Measurements from ENCODE around the gene KIAA0513. TPM values are rescaled to one million over a fixed set of nuclear protein-coding genes. Genes with fewer than 3 reads are reported as not detected.
A peak's percentile ranks its signal among the peaks of the same experiment; 100 is the strongest.

KIAA0513 gene
- total RNA-seq (2014; rRNA removed; shearing (Covaris generic); ENCODE audit: low replicate concordance): 0.97 and 1.6 TPM in 2 replicates

- Histone ChIP-seq H3K27ac (ENCODE audit: low read length) (no peak within 1 kb of the TSS), H3K27me3 (ENCODE audit: low read length) (no peaks in the 10 kb centered on the region), H2AFZ (ENCODE audit: low read length) (peak within 1 kb of the TSS; percentile 93), H3K36me3 (ENCODE audit: insufficient read depth, low read length) (no peaks in the 10 kb centered on the region), H3K4me3 (ENCODE audit: low read length) (peak within 1 kb of the TSS; percentile 80), H3K9me2 (replicated peaks; ENCODE audit: insufficient read depth, low read length) (no peaks in the 10 kb centered on the region), H4K20me1 (ENCODE audit: insufficient read depth, low read depth, low read length) (no peaks in the 10 kb centered on the region), H3K9ac (ENCODE audit: low read length) (peak within 1 kb of the TSS; percentile 80), H3K4me1 (ENCODE audit: low read length) (peaks cover 18% of the 10 kb centered on the region), H3K79me2 (ENCODE audit: low read length) (no peaks in the 10 kb centered on the region), H3K9me3 (ENCODE audit: low read length) (no peaks in the 10 kb centered on the region), H3K4me2 (ENCODE audit: low read depth, low read length, poor library complexity, severe bottlenecking) (peak within 1 kb of the TSS; percentile 95)
- DNase-seq: peak; percentile 98
These were observed at the start of gene KIAA0513 for GRCh38 chr16:85027349-85027957. Gene KIAA0513, plus strand, starts transcription at chr16:85027795. Its CDS starts 39,277 bp downstream, at chr16:85067072.

- Histone ChIP-seq H3K9ac (ENCODE audit: low read length) (no peak overlapping the region), H3K79me2 (ENCODE audit: low read length) (0 out of 2 replicates have a peak, but pooled peaks cover 3% of the 10 kb centered on the region), H3K27ac (ENCODE audit: low read length) (no peak overlapping the region), H4K20me1 (ENCODE audit: insufficient read depth, low read depth, low read length) (no peaks in the 10 kb centered on the region; the same call in 1 of the 2 replicates), H3K9me3 (ENCODE audit: low read length) (no peaks in the 10 kb centered on the region), H3K4me3 (ENCODE audit: low read length) (no peak overlapping the region), H3K36me3 (ENCODE audit: insufficient read depth, low read length) (peaks cover 10% of the 10 kb centered on the region; the same call in 1 of the 2 replicates), H3K27me3 (ENCODE audit: low read length) (no peaks in the 10 kb centered on the region), H3K4me1 (ENCODE audit: low read length) (no peaks in the 10 kb centered on the region), H2AFZ (ENCODE audit: low read length) (no peak overlapping the region), H3K9me2 (replicated peaks; ENCODE audit: insufficient read depth, low read length) (no peaks in the 10 kb centered on the region), H3K4me2 (ENCODE audit: low read depth, low read length, poor library complexity, severe bottlenecking) (no peak overlapping the region)
- DNase-seq: no peak
These were observed 48.1 kb upstream of the KIAA0513 start for GRCh38 chr16:84979516-84979915.

- Histone ChIP-seq H3K27ac (ENCODE audit: low read length) (no peak overlapping the region), H3K9me3 (ENCODE audit: low read length) (no peaks in the 10 kb centered on the region), H3K4me3 (ENCODE audit: low read length) (no peak overlapping the region), H3K4me2 (ENCODE audit: low read depth, low read length, poor library complexity, severe bottlenecking) (no peak overlapping the region), H3K9ac (ENCODE audit: low read length) (no peak overlapping the region), H3K9me2 (replicated peaks; ENCODE audit: insufficient read depth, low read length) (no peaks in the 10 kb centered on the region), H3K79me2 (ENCODE audit: low read length) (peaks cover 26% of the 10 kb centered on the region), H3K4me1 (ENCODE audit: low read length) (no peaks in the 10 kb centered on the region), H3K36me3 (ENCODE audit: insufficient read depth, low read length) (peaks cover 6% of the 10 kb centered on the region; the same call in 1 of the 2 replicates), H2AFZ (ENCODE audit: low read length) (no peak overlapping the region), H3K27me3 (ENCODE audit: low read length) (no peaks in the 10 kb centered on the region), H4K20me1 (ENCODE audit: insufficient read depth, low read depth, low read length) (peaks cover 3% of the 10 kb centered on the region; the same call in 1 of the 2 replicates)
- DNase-seq: no peak
These were observed 45.2 kb upstream of the KIAA0513 start for GRCh38 chr16:84982434-84982833.

GRCh38 chr16:84985079-84986065, 42.2 kb upstream of the KIAA0513 start:
- no peaks in the 10 kb centered on the region for H3K4me1 ChIP-seq (ENCODE audit: low read length)
- H3K9me2 ChIP-seq (replicated peaks; ENCODE audit: insufficient read depth, low read length): no peaks in the 10 kb centered on the region
- peaks cover 10% of the 10 kb centered on the region; the same call in 1 of the 2 replicates for H3K36me3 ChIP-seq (ENCODE audit: insufficient read depth, low read length)
- H3K4me2 ChIP-seq (ENCODE audit: low read depth, low read length, poor library complexity, severe bottlenecking): no peak overlapping the region
- H3K27me3 ChIP-seq (ENCODE audit: low read length): no peaks in the 10 kb centered on the region
- peaks cover 3% of the 10 kb centered on the region; the same call in 1 of the 2 replicates for H4K20me1 ChIP-seq (ENCODE audit: insufficient read depth, low read depth, low read length)
- H3K27ac ChIP-seq (ENCODE audit: low read length): no peak overlapping the region
- no peak overlapping the region for H3K4me3 ChIP-seq (ENCODE audit: low read length)
- H2AFZ ChIP-seq (ENCODE audit: low read length): no peak overlapping the region
- H3K9me3 ChIP-seq (ENCODE audit: low read length): no peaks in the 10 kb centered on the region
- H3K9ac ChIP-seq (ENCODE audit: low read length): no peak overlapping the region
- DNase-seq: no peak
- peaks cover 33% of the 10 kb centered on the region for H3K79me2 ChIP-seq (ENCODE audit: low read length)

GRCh38 chr16:84986102-84986501, 41.5 kb upstream of the KIAA0513 start:
- DNase-seq: no peak
- H3K9me2 ChIP-seq (replicated peaks; ENCODE audit: insufficient read depth, low read length): no peaks in the 10 kb centered on the region
- H4K20me1 ChIP-seq (ENCODE audit: insufficient read depth, low read depth, low read length): peaks cover 3% of the 10 kb centered on the region; the same call in 1 of the 2 replicates
- H3K4me1 ChIP-seq (ENCODE audit: low read length): no peaks in the 10 kb centered on the region
- H3K9me3 ChIP-seq (ENCODE audit: low read length): no peaks in the 10 kb centered on the region
- no peak overlapping the region for H2AFZ ChIP-seq (ENCODE audit: low read length)
- H3K4me2 ChIP-seq (ENCODE audit: low read depth, low read length, poor library complexity, severe bottlenecking): no peak overlapping the region
- no peak overlapping the region for H3K4me3 ChIP-seq (ENCODE audit: low read length)
- no peaks in the 10 kb centered on the region for H3K27me3 ChIP-seq (ENCODE audit: low read length)
- peaks cover 10% of the 10 kb centered on the region; the same call in 1 of the 2 replicates for H3K36me3 ChIP-seq (ENCODE audit: insufficient read depth, low read length)
- H3K27ac ChIP-seq (ENCODE audit: low read length): no peak overlapping the region
- no peak overlapping the region for H3K9ac ChIP-seq (ENCODE audit: low read length)
- H3K79me2 ChIP-seq (ENCODE audit: low read length): peaks cover 37% of the 10 kb centered on the region

GRCh38 chr16:84986879-84987278, 40.7 kb upstream of the KIAA0513 start:
- Histone ChIP-seq H3K9me3 (ENCODE audit: low read length) (no peaks in the 10 kb centered on the region), H3K9me2 (replicated peaks; ENCODE audit: insufficient read depth, low read length) (no peaks in the 10 kb centered on the region), H3K27ac (ENCODE audit: low read length) (no peak overlapping the region), H3K4me1 (ENCODE audit: low read length) (no peaks in the 10 kb centered on the region), H4K20me1 (ENCODE audit: insufficient read depth, low read depth, low read length) (peaks cover 3% of the 10 kb centered on the region; the same call in 1 of the 2 replicates), H3K79me2 (ENCODE audit: low read length) (peaks cover 37% of the 10 kb centered on the region), H3K4me2 (ENCODE audit: low read depth, low read length, poor library complexity, severe bottlenecking) (no peak overlapping the region), H2AFZ (ENCODE audit: low read length) (no peak overlapping the region), H3K27me3 (ENCODE audit: low read length) (no peaks in the 10 kb centered on the region), H3K36me3 (ENCODE audit: insufficient read depth, low read length) (peaks cover 7% of the 10 kb centered on the region; the same call in 1 of the 2 replicates), H3K9ac (ENCODE audit: low read length) (no peak overlapping the region), H3K4me3 (ENCODE audit: low read length) (no peak overlapping the region)
- DNase-seq: no peak

- no peak overlapping the region for H3K27ac ChIP-seq (ENCODE audit: low read length)
- H3K4me2 ChIP-seq (ENCODE audit: low read depth, low read length, poor library complexity, severe bottlenecking): no peak overlapping the region
- no peak overlapping the region for H2AFZ ChIP-seq (ENCODE audit: low read length)
- H3K4me1 ChIP-seq (ENCODE audit: low read length): no peaks in the 10 kb centered on the region
- peaks cover 3% of the 10 kb centered on the region; the same call in 1 of the 2 replicates for H4K20me1 ChIP-seq (ENCODE audit: insufficient read depth, low read depth, low read length)
- H3K79me2 ChIP-seq (ENCODE audit: low read length): peaks cover 44% of the 10 kb centered on the region
- no peak for DNase-seq
- H3K9me2 ChIP-seq (replicated peaks; ENCODE audit: insufficient read depth, low read length): no peaks in the 10 kb centered on the region
- no peaks in the 10 kb centered on the region for H3K9me3 ChIP-seq (ENCODE audit: low read length)
- H3K4me3 ChIP-seq (ENCODE audit: low read length): no peak overlapping the region
- no peaks in the 10 kb centered on the region for H3K27me3 ChIP-seq (ENCODE audit: low read length)
- H3K36me3 ChIP-seq (ENCODE audit: insufficient read depth, low read length): peaks cover 10% of the 10 kb centered on the region; the same call in 1 of the 2 replicates
- no peak overlapping the region for H3K9ac ChIP-seq (ENCODE audit: low read length)
These were observed 39.1 kb upstream of the KIAA0513 start for GRCh38 chr16:84988328-84989080.
